IPS-15b (cell line): ENCODE results near the gene HEPN1.
A peak's percentile ranks its signal among the peaks of the same experiment; 100 is the strongest.

Source experiments
- H3K27me3 ChIP-seq: one replicate; pipeline ENCODE4 v1.6.1; 2013; ENCODE audit warnings: low read length; ENCODE audit not compliant: control insufficient read depth, insufficient read depth
- H3K36me3 ChIP-seq: one replicate; pipeline ENCODE4 v1.6.1; 2013; ENCODE audit warnings: low read length; ENCODE audit not compliant: control insufficient read depth, insufficient read depth
- H3K4me1 ChIP-seq: one replicate; pipeline ENCODE4 v1.6.1; 2013; ENCODE audit warnings: mild to moderate bottlenecking, low read length; ENCODE audit not compliant: control insufficient read depth, insufficient read depth
- H3K4me3 ChIP-seq: one replicate; pipeline ENCODE4 v1.5.1; 2013; ENCODE audit warnings: low read depth, low read length
- H3K9ac ChIP-seq: one replicate; pipeline ENCODE4 v1.6.1; 2013; ENCODE audit warnings: low read depth, mild to moderate bottlenecking, low read length
- H3K9me3 ChIP-seq: one replicate; pipeline ENCODE4 v1.6.1; 2013; ENCODE audit warnings: mild to moderate bottlenecking, low read length; ENCODE audit not compliant: control insufficient read depth, insufficient read depth

The HEPN1 gene

GRCh38 chr11:124917115-124917637 lies 1.9 kb upstream of the HEPN1 start:
- H3K36me3 ChIP-seq = no peaks in the 10 kb centered on the region
- no peak overlapping the region for H3K9ac ChIP-seq
- H3K9me3 ChIP-seq = no peaks in the 10 kb centered on the region
- H3K4me1 ChIP-seq = peaks cover 3% of the 10 kb centered on the region
- peaks cover 48% of the 10 kb centered on the region for H3K27me3 ChIP-seq
- H3K4me3 ChIP-seq = no peak overlapping the region

- H3K9me3 ChIP-seq = no peaks in the 10 kb centered on the region
- no peak overlapping the region for H3K9ac ChIP-seq
- peaks cover 72% of the 10 kb centered on the region for H3K27me3 ChIP-seq
- no peaks in the 10 kb centered on the region for H3K36me3 ChIP-seq
- H3K4me1 ChIP-seq = peaks cover 3% of the 10 kb centered on the region
- H3K4me3 ChIP-seq = no peak overlapping the region
These were observed 848 bp downstream of the HEPN1 start for GRCh38 chr11:124919898-124920297.

GRCh38 chr11:124920356-124920755 lies 1.3 kb downstream of the HEPN1 start:
- H3K4me3 ChIP-seq = peak overlapping the region; percentile 45
- H3K4me1 ChIP-seq = peaks cover 3% of the 10 kb centered on the region
- H3K27me3 ChIP-seq = peaks cover 72% of the 10 kb centered on the region
- no peaks in the 10 kb centered on the region for H3K9me3 ChIP-seq
- no peak overlapping the region for H3K9ac ChIP-seq
- no peaks in the 10 kb centered on the region for H3K36me3 ChIP-seq

- Histone ChIP-seq H3K9ac (no peak overlapping the region), H3K9me3 (no peaks in the 10 kb centered on the region), H3K4me1 (peaks cover 3% of the 10 kb centered on the region), H3K4me3 (peak overlapping the region; percentile 45), H3K27me3 (peaks cover 72% of the 10 kb centered on the region), H3K36me3 (no peaks in the 10 kb centered on the region)
These were observed 2.0 kb downstream of the HEPN1 start for GRCh38 chr11:124920870-124921609.

- Histone ChIP-seq H3K4me1 (peaks cover 3% of the 10 kb centered on the region), H3K36me3 (no peaks in the 10 kb centered on the region), H3K9me3 (no peaks in the 10 kb centered on the region), H3K27me3 (peaks cover 63% of the 10 kb centered on the region), H3K9ac (no peak overlapping the region), H3K4me3 (no peak overlapping the region)
These were observed 3.8 kb downstream of the HEPN1 start for GRCh38 chr11:124922831-124923230.

GRCh38 chr11:124923296-124923695 lies 4.2 kb downstream of the HEPN1 start:
- H3K9me3 ChIP-seq = no peaks in the 10 kb centered on the region
- peaks cover 59% of the 10 kb centered on the region for H3K27me3 ChIP-seq
- no peak overlapping the region for H3K9ac ChIP-seq
- H3K4me3 ChIP-seq = no peak overlapping the region
- no peaks in the 10 kb centered on the region for H3K36me3 ChIP-seq
- peaks cover 3% of the 10 kb centered on the region for H3K4me1 ChIP-seq

GRCh38 chr11:124928942-124929665 lies 10.1 kb downstream of the HEPN1 start:
- H3K9ac ChIP-seq = no peak overlapping the region

GRCh38 chr11:124930799-124931198 lies 11.7 kb downstream of the HEPN1 start:
- no peaks in the 10 kb centered on the region for H3K9me3 ChIP-seq
- peaks cover 4% of the 10 kb centered on the region for H3K27me3 ChIP-seq
- no peak overlapping the region for H3K9ac ChIP-seq
- no peaks in the 10 kb centered on the region for H3K4me1 ChIP-seq
- no peaks in the 10 kb centered on the region for H3K36me3 ChIP-seq
- no peak overlapping the region for H3K4me3 ChIP-seq

More at GRCh38 chr11:124928942-124929665, 10.1 kb downstream of the HEPN1 start:
- Histone ChIP-seq H3K4me1 (no peaks in the 10 kb centered on the region), H3K9me3 (no peaks in the 10 kb centered on the region), H3K27me3 (peaks cover 8% of the 10 kb centered on the region), H3K36me3 (no peaks in the 10 kb centered on the region), H3K4me3 (no peak overlapping the region)

- Histone ChIP-seq H3K9ac (no peak overlapping the region), H3K4me1 (no peaks in the 10 kb centered on the region), H3K27me3 (peaks cover 19% of the 10 kb centered on the region), H3K4me3 (no peak overlapping the region), H3K36me3 (no peaks in the 10 kb centered on the region), H3K9me3 (no peaks in the 10 kb centered on the region)
These were observed 16.0 kb downstream of the HEPN1 start for GRCh38 chr11:124934862-124935547.

GRCh38 chr11:124935548-124936514 lies 16.8 kb downstream of the HEPN1 start, which contains the start of gene HEPACAM:
TSS of gene HEPACAM (minus strand) at chr11:124936047. CDS start at chr11:124936006, 41 bp downstream.
- no peak within 1 kb of the TSS for H3K9ac ChIP-seq
- no peaks in the 10 kb centered on the region for H3K36me3 ChIP-seq
- H3K4me3 ChIP-seq = no peak within 1 kb of the TSS
- peaks cover 15% of the 10 kb centered on the region for H3K27me3 ChIP-seq
- H3K9me3 ChIP-seq = no peaks in the 10 kb centered on the region
- no peaks in the 10 kb centered on the region for H3K4me1 ChIP-seq
